Astrocyte of the cerebellum (primary cell): Measurements from ENCODE around the gene NXPE1.

Source experiments
- DNase-seq: peaks from one replicate; pipeline ENCODE4 v3.0.0-alpha.2; 2011; ENCODE audit warnings: low read depth
- H3K4me3 ChIP-seq: 2 replicates; pipeline ENCODE4 v1.5.1; 2011; ENCODE audit warnings: mild to moderate bottlenecking, low read depth, low read length, moderate library complexity
- CTCF ChIP-seq: IDR thresholded peaks from 2 replicates; pipeline ENCODE4 v1.5.1; 2012; ENCODE audit warnings: low read length, low read depth, moderate library complexity, mild to moderate bottlenecking; ENCODE audit errors: missing control alignments
- in situ Hi-C: cut with HindIII; loops from 2 replicates; pipeline ENCODE4 v1.10.0; 2017; ENCODE audit warnings: low sequenced_read_pairs

NXPE1 gene

GRCh38 chr11:114562166-114562916 is 2.7 kb upstream of the NXPE1 start:
- DNase-seq: no peak
- no peak for TF ChIP-seq CTCF
- in situ Hi-C loops: no loop called here

GRCh38 chr11:114556135-114556534 is 3.5 kb downstream of the NXPE1 start:
- no peak for TF ChIP-seq CTCF
- no peak for DNase-seq
- H3K4me3 ChIP-seq: no peak overlapping the region
- in situ Hi-C loops: no loop called here

More at GRCh38 chr11:114562166-114562916, 2.7 kb upstream of the NXPE1 start:
- H3K4me3 ChIP-seq: no peak overlapping the region

- H3K4me3 ChIP-seq: no peak overlapping the region
- DNase-seq: no peak
- no peak for TF ChIP-seq CTCF
- in situ Hi-C loops: no loop called here
Observed at GRCh38 chr11:114553642-114554041, 6.0 kb downstream of the NXPE1 start.

GRCh38 chr11:114551060-114551459 is 8.6 kb downstream of the NXPE1 start:
- DNase-seq: no peak
- no peak for TF ChIP-seq CTCF
- no peak overlapping the region for H3K4me3 ChIP-seq
- in situ Hi-C loops: no loop called here

- in situ Hi-C loops: no loop called here
- DNase-seq: no peak
Observed at GRCh38 chr11:114525682-114526081, 34.0 kb downstream of the NXPE1 start.

GRCh38 chr11:114524122-114524521 is 35.6 kb downstream of the NXPE1 start:
- in situ Hi-C loops: no loop called here
- H3K4me3 ChIP-seq: no peak overlapping the region
- no peak for DNase-seq
- TF ChIP-seq CTCF: no peak

More at GRCh38 chr11:114525682-114526081, 34.0 kb downstream of the NXPE1 start:
- TF ChIP-seq CTCF: no peak
- no peak overlapping the region for H3K4me3 ChIP-seq
